NCI-H2227 (cell line): Measurements from ENCODE around the gene BCAN.
"Not testable (repeated sequence)": the region's sequence is repeated elsewhere in the genome, so short reads cannot be mapped to it uniquely, and the experiment has no call there.

ENCODE experiments used
- DNase-seq: peaks from one replicate; lab custom pipeline; 2025; ENCODE audit not compliant: unreplicated experiment; lab: John Stamatoyannopoulos, UW

Gene BCAN

GRCh38 chr1:156641761-156642264, at the start of gene BCAN:
BCAN (plus strand) TSS chr1:156642117; CDS start chr1:156646055, 3,938 bp downstream.
- DNase-seq, result peak; percentile 88

- DNase-seq, result no peak
These were observed 49.6 kb upstream of the BCAN start for GRCh38 chr1:156592158-156592909.

- DNase-seq, result no peak
These were observed 48.8 kb upstream of the BCAN start for GRCh38 chr1:156592910-156593660.

- no peak for DNase-seq
These were observed 48.3 kb upstream of the BCAN start for GRCh38 chr1:156593661-156593989.

- DNase-seq, result no peak
These were observed 47.7 kb upstream of the BCAN start for GRCh38 chr1:156594190-156594589.

- no peak for DNase-seq
These were observed 46.9 kb upstream of the BCAN start for GRCh38 chr1:156595016-156595415.

- no peak for DNase-seq
These were observed 45.5 kb upstream of the BCAN start for GRCh38 chr1:156596426-156596825.

GRCh38 chr1:156598125-156598524, 43.8 kb upstream of the BCAN start:
- DNase-seq, result no peak

- no peak for DNase-seq
These were observed 43.0 kb upstream of the BCAN start for GRCh38 chr1:156598731-156599432.

- DNase-seq, result peak; percentile 23
These were observed 42.1 kb upstream of the BCAN start for GRCh38 chr1:156599811-156600210.

GRCh38 chr1:156600733-156601121, 41.2 kb upstream of the BCAN start:
- no peak for DNase-seq

- DNase-seq, result peak; percentile 96
These were observed 40.6 kb upstream of the BCAN start, which contains the start of gene GPATCH4 for GRCh38 chr1:156601122-156601830. GPATCH4 (minus strand) TSS chr1:156601479.

GRCh38 chr1:156601892-156602291, 40.0 kb upstream of the BCAN start:
- peak; percentile 68 for DNase-seq

GRCh38 chr1:156602557-156602993, 39.3 kb upstream of the BCAN start:
- DNase-seq, result peak; percentile 60

- DNase-seq, result not testable (repeated sequence)
These were observed 34.6 kb upstream of the BCAN start for GRCh38 chr1:156607344-156607743.

GRCh38 chr1:156608036-156608674, 33.8 kb upstream of the BCAN start:
- peak; percentile 79 for DNase-seq

GRCh38 chr1:156608981-156609380, 32.9 kb upstream of the BCAN start:
- DNase-seq, result peak; percentile 49

- not testable (repeated sequence) for DNase-seq
These were observed 31.8 kb upstream of the BCAN start for GRCh38 chr1:156610072-156610471.

GRCh38 chr1:156612666-156613065, 29.3 kb upstream of the BCAN start:
- no peak for DNase-seq

- no peak for DNase-seq
These were observed 26.0 kb upstream of the BCAN start for GRCh38 chr1:156615946-156616345.
